HCT116 (cell line): Measurements from ENCODE around the gene ACRBP.

ENCODE experiments used
- POLR2A ChIP-seq: IDR thresholded peaks from 2 replicates; pipeline ENCODE4 v1.7.0; 2011; ENCODE audit warnings: borderline replicate concordance; ENCODE audit not compliant: insufficient read depth, insufficient read length; ENCODE audit errors: extremely low read depth
- RAD21 ChIP-seq: IDR thresholded peaks from 2 replicates; pipeline ENCODE4 v1.6.1; 2012; ENCODE audit warnings: low read depth, mild to moderate bottlenecking
- SP1 ChIP-seq: IDR thresholded peaks from 2 replicates; pipeline ENCODE4 v1.6.1; 2012; ENCODE audit warnings: low read depth
- TF ChIP-seq, protein P1 (sequence below), 3 experiments: fragments of 200-600 bp in 1 of 3; sonication (generic) in 1 of 3; IDR thresholded peaks in 2 of 3; conservative IDR thresholded peaks in 1 of 3; 2 replicates each; pipeline ENCODE4 v1.5.1; 2012 to 2017; ENCODE audit warnings: low read depth in 2 of 3, low read length in 2 of 3, antibody characterized with exemption in 1 of 3, borderline replicate concordance in 1 of 3, control low read depth in 1 of 3, mild to moderate bottlenecking in 1 of 3, mixed read lengths in 1 of 3, mixed run types in 1 of 3, moderate library complexity in 1 of 3; ENCODE audit not compliant: insufficient read depth in 1 of 3
- TF ChIP-seq, protein P2 (sequence below): IDR thresholded peaks from 2 replicates; pipeline ENCODE4 v1.6.1; 2012; ENCODE audit warnings: low read depth

DNA sequence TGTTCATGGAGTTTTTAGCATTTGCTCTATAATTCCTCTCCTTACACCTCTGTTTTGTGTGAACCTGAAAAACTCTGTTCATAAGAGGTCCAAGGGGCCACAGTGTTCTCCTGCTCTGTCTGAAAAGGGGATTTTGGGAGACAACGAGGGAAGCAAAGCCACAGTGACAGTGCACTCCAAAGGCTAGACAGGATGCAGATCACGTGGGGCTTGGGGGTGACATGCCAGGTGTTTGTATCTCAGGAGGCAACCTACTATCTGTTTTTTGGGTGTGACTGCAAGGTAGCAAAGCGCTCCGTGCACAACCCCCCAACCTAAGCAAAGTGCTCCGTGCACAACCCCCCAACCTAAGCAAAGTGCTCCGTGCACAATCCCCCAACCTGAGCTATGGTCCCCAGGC, 35.0 kb downstream of the ACRBP start:
- TF ChIP-seq POLR2A (no peak), RAD21 (no peak), SP1 (no peak)
- TF ChIP-seq, protein P1, sequence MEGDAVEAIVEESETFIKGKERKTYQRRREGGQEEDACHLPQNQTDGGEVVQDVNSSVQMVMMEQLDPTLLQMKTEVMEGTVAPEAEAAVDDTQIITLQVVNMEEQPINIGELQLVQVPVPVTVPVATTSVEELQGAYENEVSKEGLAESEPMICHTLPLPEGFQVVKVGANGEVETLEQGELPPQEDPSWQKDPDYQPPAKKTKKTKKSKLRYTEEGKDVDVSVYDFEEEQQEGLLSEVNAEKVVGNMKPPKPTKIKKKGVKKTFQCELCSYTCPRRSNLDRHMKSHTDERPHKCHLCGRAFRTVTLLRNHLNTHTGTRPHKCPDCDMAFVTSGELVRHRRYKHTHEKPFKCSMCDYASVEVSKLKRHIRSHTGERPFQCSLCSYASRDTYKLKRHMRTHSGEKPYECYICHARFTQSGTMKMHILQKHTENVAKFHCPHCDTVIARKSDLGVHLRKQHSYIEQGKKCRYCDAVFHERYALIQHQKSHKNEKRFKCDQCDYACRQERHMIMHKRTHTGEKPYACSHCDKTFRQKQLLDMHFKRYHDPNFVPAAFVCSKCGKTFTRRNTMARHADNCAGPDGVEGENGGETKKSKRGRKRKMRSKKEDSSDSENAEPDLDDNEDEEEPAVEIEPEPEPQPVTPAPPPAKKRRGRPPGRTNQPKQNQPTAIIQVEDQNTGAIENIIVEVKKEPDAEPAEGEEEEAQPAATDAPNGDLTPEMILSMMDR (IDR thresholded peaks at IDR 0.05 in 2 of 3, conservative IDR thresholded peaks at IDR 0.05 in 1 of 3; ENCODE audit: borderline replicate concordance in 1 of 3, insufficient read depth in 1 of 3, low read depth in 2 of 3, low read length in 2 of 3) = no peak
- TF ChIP-seq, protein P2, sequence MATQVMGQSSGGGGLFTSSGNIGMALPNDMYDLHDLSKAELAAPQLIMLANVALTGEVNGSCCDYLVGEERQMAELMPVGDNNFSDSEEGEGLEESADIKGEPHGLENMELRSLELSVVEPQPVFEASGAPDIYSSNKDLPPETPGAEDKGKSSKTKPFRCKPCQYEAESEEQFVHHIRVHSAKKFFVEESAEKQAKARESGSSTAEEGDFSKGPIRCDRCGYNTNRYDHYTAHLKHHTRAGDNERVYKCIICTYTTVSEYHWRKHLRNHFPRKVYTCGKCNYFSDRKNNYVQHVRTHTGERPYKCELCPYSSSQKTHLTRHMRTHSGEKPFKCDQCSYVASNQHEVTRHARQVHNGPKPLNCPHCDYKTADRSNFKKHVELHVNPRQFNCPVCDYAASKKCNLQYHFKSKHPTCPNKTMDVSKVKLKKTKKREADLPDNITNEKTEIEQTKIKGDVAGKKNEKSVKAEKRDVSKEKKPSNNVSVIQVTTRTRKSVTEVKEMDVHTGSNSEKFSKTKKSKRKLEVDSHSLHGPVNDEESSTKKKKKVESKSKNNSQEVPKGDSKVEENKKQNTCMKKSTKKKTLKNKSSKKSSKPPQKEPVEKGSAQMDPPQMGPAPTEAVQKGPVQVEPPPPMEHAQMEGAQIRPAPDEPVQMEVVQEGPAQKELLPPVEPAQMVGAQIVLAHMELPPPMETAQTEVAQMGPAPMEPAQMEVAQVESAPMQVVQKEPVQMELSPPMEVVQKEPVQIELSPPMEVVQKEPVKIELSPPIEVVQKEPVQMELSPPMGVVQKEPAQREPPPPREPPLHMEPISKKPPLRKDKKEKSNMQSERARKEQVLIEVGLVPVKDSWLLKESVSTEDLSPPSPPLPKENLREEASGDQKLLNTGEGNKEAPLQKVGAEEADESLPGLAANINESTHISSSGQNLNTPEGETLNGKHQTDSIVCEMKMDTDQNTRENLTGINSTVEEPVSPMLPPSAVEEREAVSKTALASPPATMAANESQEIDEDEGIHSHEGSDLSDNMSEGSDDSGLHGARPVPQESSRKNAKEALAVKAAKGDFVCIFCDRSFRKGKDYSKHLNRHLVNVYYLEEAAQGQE = no peak
